HUES64 (cell line): ENCODE data around the gene MSMP.

Experiments
- H3K27ac ChIP-seq: 2 replicates; pipeline ENCODE4 v1.7.0; 2013; ENCODE audit warnings: low read depth, low read length, inconsistent platforms
- H3K27me3 ChIP-seq: 2 replicates; pipeline ENCODE4 v1.6.1; 2013; ENCODE audit warnings: mild to moderate bottlenecking, low read length; ENCODE audit not compliant: insufficient read depth
- H3K36me3 ChIP-seq: 2 replicates; pipeline ENCODE4 v1.6.1; 2013; ENCODE audit warnings: mild to moderate bottlenecking, low read length; ENCODE audit not compliant: insufficient read depth
- H3K4me1 ChIP-seq: 2 replicates; pipeline ENCODE4 v1.6.1; 2013; ENCODE audit warnings: mild to moderate bottlenecking, low read length, moderate library complexity; ENCODE audit not compliant: insufficient read depth
- H3K4me3 ChIP-seq: 2 replicates; pipeline ENCODE4 v1.5.1; 2013; ENCODE audit warnings: mild to moderate bottlenecking, low read length, moderate library complexity
- H3K9ac ChIP-seq: 2 replicates; pipeline ENCODE4 v1.6.1; 2013; ENCODE audit warnings: mild to moderate bottlenecking, low read depth, low read length
- H3K9me3 ChIP-seq: 2 replicates; pipeline ENCODE4 v1.6.1; 2013; ENCODE audit warnings: low read depth, low read length; ENCODE audit not compliant: insufficient read depth
- WGBS: fragments of 150-250, 120-280 bp; methylation state at CpG from one replicate; pipeline ENCODE4 v1.1.7; 2013; ENCODE audit warnings: missing lambda C conversion rate; 5-methylcytosine and 5-hydroxymethylcytosine counted together

The MSMP gene

GRCh38 chr9:35755071-35755470 is 995 bp upstream of the MSMP start:
- WGBS, result 97% methylated on average over 4 of the region's 4 CpGs
- H3K36me3 ChIP-seq, result peaks cover 34% of the 10 kb centered on the region
- no peak overlapping the region for H3K27ac ChIP-seq
- peaks cover 12% of the 10 kb centered on the region; the same call in 1 of the 2 replicates for H3K4me1 ChIP-seq
- H3K9me3 ChIP-seq, result no peaks in the 10 kb centered on the region
- no peaks in the 10 kb centered on the region for H3K27me3 ChIP-seq
- no peak overlapping the region for H3K4me3 ChIP-seq
- H3K9ac ChIP-seq, result no peak overlapping the region

- Histone ChIP-seq H3K27me3 (no peaks in the 10 kb centered on the region), H3K9ac (no peak overlapping the region), H3K27ac (no peak overlapping the region), H3K36me3 (peaks cover 34% of the 10 kb centered on the region), H3K4me3 (no peak overlapping the region), H3K4me1 (peaks cover 14% of the 10 kb centered on the region; the same call in 1 of the 2 replicates), H3K9me3 (no peaks in the 10 kb centered on the region)
- 94% methylated on average over 5 of the region's 5 CpGs for WGBS
These were observed 610 bp downstream of the MSMP start for GRCh38 chr9:35753466-35753865.

- Histone ChIP-seq H3K4me3 (peak overlapping the region; percentile 97), H3K4me1 (peaks cover 14% of the 10 kb centered on the region), H3K9me3 (no peaks in the 10 kb centered on the region), H3K9ac (no peak overlapping the region), H3K36me3 (peaks cover 42% of the 10 kb centered on the region), H3K27ac (no peak overlapping the region; the same call in 1 of the 2 replicates), H3K27me3 (no peaks in the 10 kb centered on the region)
- 88% methylated on average over 4 of the region's 4 CpGs for WGBS
These were observed 3.9 kb downstream of the MSMP start for GRCh38 chr9:35750256-35750531.

- H3K27me3 ChIP-seq, result no peaks in the 10 kb centered on the region
- peak overlapping the region; percentile 91; the same call in 1 of the 2 replicates for H3K27ac ChIP-seq
- H3K4me1 ChIP-seq, result peaks cover 14% of the 10 kb centered on the region
- peak overlapping the region; percentile 97 for H3K4me3 ChIP-seq
- WGBS, result 11% methylated on average over 18 of the region's 19 CpGs
- H3K9me3 ChIP-seq, result no peaks in the 10 kb centered on the region
- H3K9ac ChIP-seq, result peak overlapping the region; percentile 74
- peaks cover 44% of the 10 kb centered on the region for H3K36me3 ChIP-seq
These were observed 4.4 kb downstream of the MSMP start for GRCh38 chr9:35749515-35750255.

- WGBS, result under 1% methylated on average over 69 of the region's 69 CpGs
- Histone ChIP-seq H3K4me3 (peak within 1 kb of the TSS; percentile 97), H3K27ac (peak within 1 kb of the TSS; percentile 91; the same call in 1 of the 2 replicates), H3K4me1 (peaks cover 14% of the 10 kb centered on the region), H3K36me3 (peaks cover 49% of the 10 kb centered on the region), H3K9me3 (no peaks in the 10 kb centered on the region), H3K27me3 (no peaks in the 10 kb centered on the region), H3K9ac (peak within 1 kb of the TSS; percentile 74)
These were observed 5.1 kb downstream of the MSMP start, which contains the start of the genes GBA2 and RGP1 for GRCh38 chr9:35748858-35749514. Gene GBA2 (minus strand): TSS chr9:35749228. CDS start chr9:35748704, 524 bp downstream. Gene RGP1 (plus strand): TSS chr9:35749287. CDS start chr9:35749756, 469 bp downstream.

GRCh38 chr9:35748242-35748857 is 5.7 kb downstream of the MSMP start:
- H3K27me3 ChIP-seq, result no peaks in the 10 kb centered on the region
- H3K27ac ChIP-seq, result peak overlapping the region; percentile 91; the same call in 1 of the 2 replicates
- WGBS, result 1% methylated on average over 24 of the region's 24 CpGs
- H3K36me3 ChIP-seq, result peaks cover 49% of the 10 kb centered on the region
- H3K4me3 ChIP-seq, result peak overlapping the region; percentile 97
- peak overlapping the region; percentile 74 for H3K9ac ChIP-seq
- peaks cover 14% of the 10 kb centered on the region for H3K4me1 ChIP-seq
- no peaks in the 10 kb centered on the region for H3K9me3 ChIP-seq

GRCh38 chr9:35746583-35746982 is 7.5 kb downstream of the MSMP start:
- Histone ChIP-seq H3K27ac (no peak overlapping the region), H3K36me3 (peaks cover 49% of the 10 kb centered on the region), H3K27me3 (no peaks in the 10 kb centered on the region), H3K9ac (no peak overlapping the region), H3K4me1 (peaks cover 14% of the 10 kb centered on the region), H3K9me3 (no peaks in the 10 kb centered on the region), H3K4me3 (peak overlapping the region; percentile 97)
- WGBS, result 79% methylated on average over 3 of the region's 3 CpGs

- Histone ChIP-seq H3K9me3 (no peaks in the 10 kb centered on the region), H3K4me3 (no peak overlapping the region), H3K27me3 (no peaks in the 10 kb centered on the region), H3K4me1 (peaks cover 14% of the 10 kb centered on the region), H3K36me3 (peaks cover 49% of the 10 kb centered on the region), H3K27ac (no peak overlapping the region), H3K9ac (no peak overlapping the region)
- 97% methylated on average over 1 of the region's 1 CpG for WGBS
These were observed 8.5 kb downstream of the MSMP start for GRCh38 chr9:35745569-35745968.

GRCh38 chr9:35743880-35744518 is 10.1 kb downstream of the MSMP start:
- Histone ChIP-seq H3K27me3 (no peaks in the 10 kb centered on the region), H3K4me1 (peaks cover 11% of the 10 kb centered on the region), H3K9ac (no peak overlapping the region), H3K9me3 (no peaks in the 10 kb centered on the region), H3K4me3 (no peak overlapping the region), H3K36me3 (peaks cover 65% of the 10 kb centered on the region), H3K27ac (no peak overlapping the region)
- 95% methylated on average over 8 of the region's 8 CpGs for WGBS

- Histone ChIP-seq H3K4me1 (peaks cover 11% of the 10 kb centered on the region), H3K9me3 (no peaks in the 10 kb centered on the region), H3K36me3 (peaks cover 70% of the 10 kb centered on the region), H3K9ac (no peak overlapping the region), H3K4me3 (no peak overlapping the region), H3K27me3 (no peaks in the 10 kb centered on the region), H3K27ac (no peak overlapping the region)
- WGBS, result 90% methylated on average over 2 of the region's 2 CpGs
These were observed 10.6 kb downstream of the MSMP start for GRCh38 chr9:35743452-35743851.

GRCh38 chr9:35741740-35742139 is 12.3 kb downstream of the MSMP start:
- no peaks in the 10 kb centered on the region for H3K9me3 ChIP-seq
- H3K4me1 ChIP-seq, result peaks cover 2% of the 10 kb centered on the region; the same call in 1 of the 2 replicates
- H3K4me3 ChIP-seq, result no peak overlapping the region
- no peak overlapping the region for H3K27ac ChIP-seq
- H3K27me3 ChIP-seq, result no peaks in the 10 kb centered on the region
- peaks cover 87% of the 10 kb centered on the region for H3K36me3 ChIP-seq
- WGBS, result 96% methylated on average over 7 of the region's 7 CpGs
- H3K9ac ChIP-seq, result no peak overlapping the region
